Left ventricle myocardium superior (tissue), 1 donor: ENCODE measurements around the gene WEE2. TPM values are rescaled to one million over a fixed set of nuclear protein-coding genes. Genes with fewer than 3 reads are reported as not detected.
A peak's percentile ranks its signal among the peaks of the same experiment; 100 is the strongest.
"Not testable (repeated sequence)": the region's sequence is repeated elsewhere in the genome, so short reads cannot be mapped to it uniquely, and the experiment has no call there.

ENCODE experiments used
- ATAC-seq: fragments of 200-7000 bp; cut with Tn5 transposase; one replicate; pipeline ENCODE4 v1.9.1; 2020; ENCODE audit warnings: mild to moderate bottlenecking, moderate library complexity
- DNase-seq: peaks from one replicate; pipeline ENCODE4 v3.0.0-alpha.2; 2020
- intact Hi-C: fragments of 100-400 bp; cut with micrococcal nuclease; formaldehyde crosslinking; loops from one replicate; pipeline ENCODE4 v1.11.0; 2022
- total RNA-seq: library from RNA; stranded (reverse); fragmentation: NEBNext Ultra II Directional; extraction: Animal tissue kit (Norgen Biotek cat#: 25700); gene quantifications from one replicate; pipeline ENCODE4 v1.2.1, GENCODE V29; 2021
- donor health status: DM: no; HTN: yes; CAD: no; lungs with severe emphysema.

Gene WEE2
- total RNA-seq, 1 donor from 2014 or later: not detected

GRCh38 chr7:141688043-141688442 lies 20.1 kb upstream of the WEE2 start:
- no peak for ATAC-seq
- intact Hi-C loops: no loop called here
- DNase-seq: no peak

DNA sequence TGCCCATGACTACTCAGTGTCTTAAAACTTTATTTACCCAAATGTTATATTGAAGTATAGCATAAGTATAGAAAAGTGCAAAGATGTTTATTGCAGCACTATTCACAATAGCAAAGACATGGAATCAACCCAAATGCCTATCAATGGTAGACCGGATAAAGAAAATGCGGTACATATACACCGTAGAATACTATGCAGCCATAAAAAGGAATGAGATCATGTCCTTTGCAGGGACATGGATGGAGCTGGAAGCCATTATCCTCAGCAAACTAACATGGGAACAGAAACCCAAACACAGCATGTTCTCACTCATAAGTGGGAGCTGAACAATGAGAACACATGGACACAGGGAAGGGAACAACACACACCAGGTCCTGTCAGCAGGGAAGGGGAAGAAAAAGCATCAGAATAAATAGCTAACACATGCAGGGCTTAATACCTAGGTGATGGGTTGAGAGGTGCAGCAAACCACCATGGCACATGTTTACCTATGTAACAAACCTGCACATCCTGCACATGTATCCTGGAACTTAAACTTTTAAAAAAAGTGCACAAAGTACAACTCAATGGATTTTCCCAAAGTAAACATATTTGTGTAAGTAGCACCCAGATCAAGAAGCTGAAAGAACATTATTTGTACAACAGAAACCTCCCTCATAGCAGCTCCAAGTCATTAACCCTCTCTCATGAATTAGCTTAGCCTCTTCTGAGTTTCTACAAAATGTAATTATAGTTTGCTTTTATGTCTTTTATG lies 18.9 kb upstream of the WEE2 start:
- ATAC-seq, DNase-seq, intact Hi-C loops: not testable (repeated sequence)

DNA sequence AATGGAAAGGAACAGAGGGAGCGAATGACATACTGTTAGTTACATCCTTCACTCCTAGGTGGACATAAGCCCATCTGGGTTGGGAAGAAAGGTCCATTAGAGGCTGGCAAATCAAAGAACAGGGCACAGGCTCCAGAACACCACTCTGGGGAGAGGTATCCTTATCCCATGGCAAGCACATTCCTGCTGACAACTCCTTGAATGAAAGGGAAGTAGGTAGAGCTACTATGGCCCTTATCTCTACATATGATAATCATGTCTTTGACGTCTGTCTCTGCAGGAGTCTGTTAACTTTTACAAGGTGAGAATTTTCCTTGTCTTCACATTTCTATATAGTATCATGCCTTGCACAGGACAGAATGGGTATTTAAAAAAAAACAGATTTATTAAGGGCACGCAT lies 16.6 kb upstream of the WEE2 start:
- no peak for DNase-seq
- ATAC-seq: no peak
- intact Hi-C loops: no loop called here

GRCh38 chr7:141691961-141692360 lies 16.2 kb upstream of the WEE2 start:
- DNase-seq (no peak), ATAC-seq (no peak)
- intact Hi-C loops: no loop called here

- intact Hi-C loops: no loop called here
- DNase-seq (no peak), ATAC-seq (no peak)
These were observed 15.1 kb upstream of the WEE2 start for GRCh38 chr7:141693082-141693481.

DNA sequence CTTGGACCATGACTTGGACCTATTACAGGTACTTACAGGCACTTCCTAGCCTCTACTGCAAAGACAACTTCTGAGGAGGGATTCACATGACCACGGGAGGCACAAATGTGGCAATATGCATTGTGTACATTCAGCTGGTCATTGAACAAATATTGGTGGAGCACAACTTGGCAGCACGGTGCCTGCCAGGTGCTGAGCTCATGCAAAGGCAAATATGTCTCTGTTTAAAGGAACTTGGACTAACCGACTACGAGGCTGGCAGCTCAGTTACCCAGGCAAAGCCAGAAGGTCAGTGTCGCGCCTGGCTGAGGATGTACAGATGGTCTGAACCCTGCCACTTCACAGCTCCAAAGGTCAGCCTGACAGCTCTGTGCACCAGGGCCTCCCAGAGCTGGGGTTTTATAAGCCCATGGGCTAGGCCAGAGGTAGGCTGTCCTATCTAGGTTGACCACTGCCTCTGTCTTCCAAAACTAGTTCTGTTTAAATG lies 12.3 kb upstream of the WEE2 start:
- intact Hi-C loops: no loop called here
- no peak for ATAC-seq
- no peak for DNase-seq

DNA sequence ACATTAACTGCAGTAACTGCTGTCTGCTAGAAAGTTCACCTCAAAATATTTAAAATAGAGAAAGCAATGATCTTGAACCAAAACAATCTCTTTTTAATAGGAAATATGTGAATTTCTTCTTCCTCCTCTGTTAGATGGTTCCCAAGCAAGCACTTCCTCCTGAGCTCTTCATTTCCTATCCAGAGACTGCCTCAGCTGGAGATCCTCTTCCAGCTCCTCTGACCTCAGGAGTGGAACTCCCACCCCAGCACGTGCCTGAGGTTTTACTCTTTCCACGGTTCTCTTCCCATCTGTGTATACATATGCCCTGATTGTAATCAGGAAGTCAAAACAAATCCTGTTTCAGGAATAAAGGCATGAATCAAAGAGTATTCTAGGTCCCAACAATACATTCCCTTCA lies 11.8 kb upstream of the WEE2 start:
- DNase-seq: no peak

GRCh38 chr7:141697211-141697871 lies 10.8 kb upstream of the WEE2 start:
- ATAC-seq: no peak
- intact Hi-C loops: no loop called here
- DNase-seq: peak; percentile 52

More for the DNA sequence above, 11.8 kb upstream of the WEE2 start:
- intact Hi-C loops: no loop called here
- peak; percentile 22 for ATAC-seq

DNA sequence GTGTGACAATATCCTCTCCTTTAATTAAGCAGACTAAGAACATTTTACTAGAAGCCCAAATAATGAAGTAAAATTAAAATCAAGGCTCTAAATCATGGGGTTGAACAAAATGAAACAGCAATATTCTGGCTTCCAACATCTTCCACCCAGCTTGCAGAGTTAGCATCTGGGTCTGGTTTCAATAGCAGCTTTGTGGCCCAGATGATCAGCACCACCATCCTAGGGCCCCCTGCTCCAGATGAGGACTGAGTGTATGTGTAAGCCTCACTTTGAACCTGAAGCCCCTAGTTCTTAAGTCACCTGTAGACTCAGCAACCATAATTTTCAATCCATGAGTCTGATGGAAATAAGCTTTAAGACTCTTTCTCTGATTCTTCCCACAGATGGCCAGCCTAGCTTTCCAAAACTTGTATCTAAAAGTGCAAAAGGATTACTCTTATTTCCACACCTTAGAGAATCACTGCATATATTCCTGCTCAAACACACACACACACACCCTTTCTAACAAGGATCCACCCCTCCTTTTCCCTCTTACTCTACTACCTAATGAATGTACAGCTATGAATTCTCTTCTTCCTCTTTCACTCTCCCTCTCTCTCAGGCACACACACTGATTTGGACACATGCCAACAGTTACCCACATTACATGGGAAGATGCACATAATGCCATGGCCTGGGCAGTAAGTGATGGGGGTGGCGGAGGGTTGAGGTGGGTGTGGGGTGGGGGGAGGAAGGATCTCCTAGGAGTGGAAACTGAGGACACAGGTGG lies 9.7 kb upstream of the WEE2 start:
- intact Hi-C loops: no loop called here
- no peak for DNase-seq

GRCh38 chr7:141699860-141700259 lies 8.3 kb upstream of the WEE2 start:
- no peak for ATAC-seq
- intact Hi-C loops: no loop called here
- no peak for DNase-seq

More for the DNA sequence above, 9.7 kb upstream of the WEE2 start:
- no peak for ATAC-seq

- DNase-seq (no peak), ATAC-seq (no peak)
- intact Hi-C loops: no loop called here
These were observed 7.8 kb upstream of the WEE2 start for GRCh38 chr7:141700296-141700847.

GRCh38 chr7:141700848-141701371 lies 7.2 kb upstream of the WEE2 start:
- peak; percentile 26 for ATAC-seq
- peak; percentile 28 for DNase-seq
- intact Hi-C loops: no loop called here

DNA sequence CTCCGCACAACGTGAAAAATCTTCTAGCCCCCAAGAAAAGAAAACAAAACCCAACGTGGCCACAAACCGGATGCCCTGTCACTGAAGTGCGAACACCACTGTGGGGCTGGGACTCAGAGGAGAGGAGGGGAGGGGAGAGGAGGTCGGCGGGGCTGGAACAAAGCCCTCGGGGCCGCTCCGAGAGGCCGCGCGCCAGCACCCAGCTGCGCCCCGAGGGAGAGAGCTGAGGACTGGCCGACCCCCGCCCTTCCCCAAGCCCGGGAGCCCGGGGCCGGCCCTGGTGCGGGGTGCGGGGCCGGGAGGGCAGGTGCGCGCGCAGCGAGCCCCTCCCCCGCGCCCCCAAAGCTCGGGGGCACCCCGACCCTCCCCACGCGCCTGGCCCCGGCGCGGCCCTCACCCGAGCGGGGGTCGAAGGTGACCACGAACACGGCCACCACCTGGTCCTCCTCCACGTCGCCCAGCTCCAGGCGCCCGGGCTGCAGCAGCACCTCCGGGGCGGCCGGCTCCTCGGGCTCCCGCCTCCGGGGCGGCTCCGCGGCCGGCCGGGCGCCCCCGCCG lies 6.6 kb upstream of the WEE2 start:
- DNase-seq (peak; percentile 60), ATAC-seq (peak; percentile 75)
- intact Hi-C loops: no loop called here

GRCh38 chr7:141702047-141702567 lies 6.0 kb upstream of the WEE2 start, which contains the start of gene DENND11:
Gene DENND11, minus strand, starts transcription at chr7:141702166. Its CDS starts 13 bp downstream, at chr7:141702153.
- ATAC-seq: peak; percentile 79
- DNase-seq: peak; percentile 77
- intact Hi-C loops: no loop called here

DNA sequence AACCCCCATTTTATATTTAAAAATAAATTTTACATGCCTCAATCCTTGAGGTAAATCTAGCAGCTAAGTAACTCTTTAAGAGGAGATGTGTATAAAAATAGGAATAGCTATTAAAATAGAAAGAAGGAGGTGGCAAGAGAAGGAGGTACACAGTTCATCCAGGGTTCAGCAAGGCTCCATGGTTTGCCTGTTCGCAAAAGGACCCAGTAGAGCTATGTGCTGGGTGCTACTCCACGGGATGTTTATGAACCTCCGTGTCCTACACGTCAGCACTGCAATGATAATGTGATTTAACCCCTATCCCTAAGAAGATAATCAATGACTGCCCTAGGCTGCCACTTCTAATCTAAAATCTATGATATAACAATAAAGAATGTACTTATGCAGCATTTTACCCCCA lies 5.3 kb upstream of the WEE2 start:
- no peak for ATAC-seq
- intact Hi-C loops: no loop called here
- no peak for DNase-seq

GRCh38 chr7:141704112-141704511 lies 4.0 kb upstream of the WEE2 start:
- no peak for ATAC-seq

GRCh38 chr7:141704741-141705140 lies 3.4 kb upstream of the WEE2 start:
- intact Hi-C loops: no loop called here
- DNase-seq: no peak
- no peak for ATAC-seq

More at GRCh38 chr7:141704112-141704511, 4.0 kb upstream of the WEE2 start:
- DNase-seq: no peak
- intact Hi-C loops: no loop called here

- intact Hi-C loops: no loop called here
- no peak for DNase-seq
- ATAC-seq: no peak
These were observed 1.7 kb upstream of the WEE2 start for GRCh38 chr7:141706239-141707064.
